ENCODE data around the gene FGFR2. TPM values are rescaled to one million over a fixed set of nuclear protein-coding genes. Genes with fewer than 3 reads are reported as not detected.
A peak's percentile ranks its signal among the peaks of the same experiment; 100 is the strongest.

The FGFR2 gene
- total RNA-seq, 1 experiment from 2014 or later: 135 TPM

DNA sequence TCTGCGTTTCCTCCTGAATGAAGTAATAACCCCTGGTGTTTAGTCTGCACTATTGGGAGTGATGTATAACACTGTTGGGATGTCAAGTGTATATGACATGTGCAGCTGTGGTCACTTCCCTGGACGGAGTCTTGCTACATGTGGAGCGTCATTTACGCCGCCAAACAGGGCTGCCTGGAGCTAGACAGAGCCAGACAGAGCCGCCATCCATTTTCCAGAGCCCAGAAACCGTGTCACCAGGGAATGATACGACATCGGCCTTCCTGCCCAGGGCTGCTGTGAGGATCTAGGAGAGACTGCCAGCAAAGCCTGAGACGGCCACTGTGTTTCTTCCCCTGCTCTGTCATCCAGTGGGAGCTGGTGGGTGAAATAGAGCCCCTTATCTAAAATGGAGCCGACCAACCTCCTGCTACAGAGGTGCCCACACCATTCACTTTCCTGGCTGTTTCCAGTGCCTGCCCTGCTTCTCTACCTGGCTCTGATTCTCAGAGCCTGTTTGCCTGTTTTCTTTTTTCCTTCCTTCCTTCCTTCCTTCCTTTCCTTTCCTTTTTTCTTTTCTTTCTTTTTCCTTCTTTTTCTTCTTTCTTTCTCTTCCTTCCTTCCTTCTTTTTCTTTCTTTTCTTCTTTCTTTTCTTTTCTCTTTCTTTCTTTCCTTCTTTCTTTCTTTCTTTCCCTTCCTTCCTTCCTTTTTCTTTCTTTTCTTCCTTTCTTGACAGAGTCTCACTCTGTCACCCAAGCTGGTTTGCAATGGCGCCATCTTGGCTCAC is 13.3 kb upstream of the FGFR2 start:
- Histone ChIP-seq H3K4me2 (ENCODE audit: insufficient read depth, insufficient read length, low read length) (no peak overlapping the region), H2AFZ (ENCODE audit: low read length) (no peak overlapping the region), H3K23me2 (ENCODE audit: insufficient read length, low read depth, low read length, poor library complexity, severe bottlenecking) (no peaks in the 10 kb centered on the region), H3K4ac (ENCODE audit: low read depth, low read length) (no peak overlapping the region), H3T11ph (ENCODE audit: low read length) (no peak overlapping the region), H2BK20ac (ENCODE audit: low read depth, low read length, poor library complexity, severe bottlenecking) (no peak overlapping the region), H3K56ac (ENCODE audit: insufficient read length, low read depth, low read length) (no peak overlapping the region), H4K20me1 (ENCODE audit: control insufficient read depth, insufficient read depth, insufficient read length) (no peaks in the 10 kb centered on the region), H3K79me2 (ENCODE audit: insufficient read depth, low read length) (no peaks in the 10 kb centered on the region), H3K9me3 (ENCODE audit: control insufficient read depth, low read depth, low read length) (no peaks in the 10 kb centered on the region), H2AK5ac (ENCODE audit: insufficient read length, low read length) (no peak overlapping the region), H3K9ac (ENCODE audit: extremely low read depth, insufficient read length, low read length) (no peak overlapping the region), H2BK12ac (ENCODE audit: insufficient read length, low read depth, low read length) (no peak overlapping the region), H3K23ac (ENCODE audit: insufficient read length, low read depth, low read length) (no peak overlapping the region), H2BK120ac (ENCODE audit: low read depth, low read length, poor library complexity, severe bottlenecking) (no peak overlapping the region), H3K14ac (ENCODE audit: insufficient read depth, low read length) (no peak overlapping the region), H4K8ac (replicated peaks; ENCODE audit: insufficient read length, low read depth, low read length) (no peak overlapping the region), H4K5ac (ENCODE audit: insufficient read length, low read depth, low read length) (no peak overlapping the region), H2BK15ac (ENCODE audit: low read depth, low read length) (no peak overlapping the region), H3K27me3 (ENCODE audit: insufficient read depth, low read length) (no peaks in the 10 kb centered on the region), H3K18ac (ENCODE audit: insufficient read length, low read depth, low read length) (no peak overlapping the region), H3K4me1 (ENCODE audit: insufficient read depth, low read length) (no peaks in the 10 kb centered on the region; the same call in 1 of the 2 replicates), H3K79me1 (ENCODE audit: insufficient read depth, low read depth, low read length, poor library complexity, severe bottlenecking) (no peaks in the 10 kb centered on the region), H2BK5ac (ENCODE audit: insufficient read length, low read length) (no peak overlapping the region), H4K91ac (ENCODE audit: insufficient read length, low read depth, low read length) (no peak overlapping the region), H3K27ac (ENCODE audit: insufficient read length, low read depth, low read length) (no peak overlapping the region)
- H3K4me3 Mint-ChIP-seq: no peak overlapping the region
- WGBS (ENCODE audit: extremely low coverage, insufficient read length, low lambda C conversion rate): no CpG with 5 or more reads among the region's 12 CpGs
- no peaks in the 10 kb centered on the region for H3K9me3 Mint-ChIP-seq
- H3K27me3 Mint-ChIP-seq (ENCODE audit: low read depth): peaks cover 17% of the 10 kb centered on the region
- H3K4me1 Mint-ChIP-seq: peaks cover 8 to 23% of the 10 kb centered on the region in 2 experiments
- TF ChIP-seq, protein P1, sequence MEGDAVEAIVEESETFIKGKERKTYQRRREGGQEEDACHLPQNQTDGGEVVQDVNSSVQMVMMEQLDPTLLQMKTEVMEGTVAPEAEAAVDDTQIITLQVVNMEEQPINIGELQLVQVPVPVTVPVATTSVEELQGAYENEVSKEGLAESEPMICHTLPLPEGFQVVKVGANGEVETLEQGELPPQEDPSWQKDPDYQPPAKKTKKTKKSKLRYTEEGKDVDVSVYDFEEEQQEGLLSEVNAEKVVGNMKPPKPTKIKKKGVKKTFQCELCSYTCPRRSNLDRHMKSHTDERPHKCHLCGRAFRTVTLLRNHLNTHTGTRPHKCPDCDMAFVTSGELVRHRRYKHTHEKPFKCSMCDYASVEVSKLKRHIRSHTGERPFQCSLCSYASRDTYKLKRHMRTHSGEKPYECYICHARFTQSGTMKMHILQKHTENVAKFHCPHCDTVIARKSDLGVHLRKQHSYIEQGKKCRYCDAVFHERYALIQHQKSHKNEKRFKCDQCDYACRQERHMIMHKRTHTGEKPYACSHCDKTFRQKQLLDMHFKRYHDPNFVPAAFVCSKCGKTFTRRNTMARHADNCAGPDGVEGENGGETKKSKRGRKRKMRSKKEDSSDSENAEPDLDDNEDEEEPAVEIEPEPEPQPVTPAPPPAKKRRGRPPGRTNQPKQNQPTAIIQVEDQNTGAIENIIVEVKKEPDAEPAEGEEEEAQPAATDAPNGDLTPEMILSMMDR (conservative IDR thresholded peaks at IDR 0.05): no peak
- DNase-seq: no peak
- H3K27ac Mint-ChIP-seq: peak overlapping the region in 1 of 3 experiments; percentile 69; a peak in 1 of 7 replicates
- H3K36me3 Mint-ChIP-seq (ENCODE audit: insufficient read depth in 1 of 3, low read depth in 3 of 3): no peaks in the 10 kb centered on the region

Measured in H9 (cell line).